Adrenal gland (tissue), 12 donors: ENCODE measurements around the gene HMG20B. TPM values are rescaled to one million over a fixed set of nuclear protein-coding genes. Genes with fewer than 3 reads are reported as not detected.

ENCODE experiments used
- DNase-seq, 7 donors: peaks; one replicate each; pipeline ENCODE4 v3.0.0-alpha.2; 2019 to 2020
- H3K27ac ChIP-seq, 5 donors: fragments of 200-600 bp; sonication (generic) in 4 of 5; 1 replicate in 3 of 5; 2 replicates in 2 of 5; pipeline versions ENCODE4 v1.5.1 to v1.8.0; 2016 to 2020; ENCODE audit warnings: mild to moderate bottlenecking in 1 of 5
- H3K27me3 ChIP-seq: fragments of 200-600 bp; 2 replicates; pipeline ENCODE4 v1.8.0; 2021
- H3K36me3 ChIP-seq, 2 donors: fragments of 200-600 bp; replicated peaks in 1 of 2; 1 replicate in 1 of 2; 2 replicates in 1 of 2; pipeline versions ENCODE4 v1.5.1 to v1.8.0; 2018 to 2022
- H3K4me1 ChIP-seq, 2 donors: fragments of 200-600 bp; replicated peaks in 1 of 2; 1 replicate in 1 of 2; 2 replicates in 1 of 2; pipeline versions ENCODE4 v1.5.1 to v1.8.0; 2018 to 2021
- H3K4me3 ChIP-seq, 4 donors: fragments of 200-600 bp; sonication (generic) in 3 of 4; one replicate each; pipeline ENCODE4 v1.5.1; 2016 to 2018
- H3K9me3 ChIP-seq, 3 donors: fragments of 200-600 bp; sonication (generic) in 1 of 3; replicated peaks in 1 of 3; 1 replicate in 2 of 3; 2 replicates in 1 of 3; pipeline versions ENCODE4 v1.5.1 to v1.8.0; 2016 to 2021
- POLR2A ChIP-seq, 2 donors: fragments of 450-650 bp; IDR thresholded peaks; one replicate each; pipeline ENCODE4 v1.6.1; 2017; ENCODE audit warnings: antibody characterized with exemption in 2 of 2, mild to moderate bottlenecking in 2 of 2, moderate library complexity in 1 of 2
- WGBS, 4 donors: extraction: QIAGEN DNeasy Blood & Tissue Kit in 2 of 4; methylation state at CpG; one replicate each; pipeline versions ENCODE4 v1.1.5 to v1.1.7; 2013 to 2017; 5-methylcytosine and 5-hydroxymethylcytosine counted together
- intact Hi-C, 2 donors: fragments of 100-400 bp; cut with DNase I; formaldehyde crosslinking; loops; one replicate each; pipeline versions ENCODE4 v1.14.1 to v1.15.0; 2022 to 2023
- polyA plus RNA-seq, 3 donors: library from polyadenylated mRNA; stranded (reverse); fragments of 200-250 nt in 2 of 3; fragments of 350-450 nt in 1 of 3; fragmentation: Illumina TruSeq in 1 of 3; extraction: RNeasy Lipid Tissue Mini Kit (QIAGEN cat#74804) in 1 of 3; gene quantifications; one replicate each; pipeline ENCODE4 v1.2.3, GENCODE V29; 2013 to 2014
- total RNA-seq, 9 donors: library from RNA; depleted of rRNA in 4 of 9; stranded (reverse); fragments of >200 nt in 4 of 9; fragments of 120-200 nt in 1 of 9; fragmentation: NEBNext Ultra II Directional in 1 of 9; extraction: Animal tissue kit (Norgen Biotek cat#: 25700) in 1 of 9; gene quantifications; one replicate each; pipeline versions ENCODE4 v1.1.0 to v1.2.4, GENCODE V29; 2013 to 2023
- TF ChIP-seq, protein P1 (sequence below), 6 experiments: fragments of 450-650 bp in 4 of 6; fragments of 200-600 bp in 2 of 6; sonication (generic) in 1 of 6; IDR thresholded peaks; 1 replicate in 5 of 6; 2 replicates in 1 of 6; pipeline versions ENCODE4 v1.5.1 to v1.8.0; 2016 to 2021; ENCODE audit warnings: antibody characterized with exemption in 6 of 6, mild to moderate bottlenecking in 2 of 6, moderate library complexity in 1 of 6
- donor health status: healthy with polysubstance abuse.
- donor health status: Bipolar disorder and iron deficiency.
- donor health status: DM: yes; HTN: yes; CAD: no.
- donor health status: DM: no; HTN: no; CAD: no.
- donor health status: DM: no; HTN: no; CAD: no.
- donor health status: DM: yes; HTN: yes; CAD: no.

HMG20B gene
- total and polyA plus RNA-seq, 12 donors: 18.1 to 178 (median 102) TPM

GRCh38 chr19:3608079-3608641 lies 35.4 kb downstream of the HMG20B start:
- intact Hi-C loops: no loop called here

GRCh38 chr19:3608750-3609322 lies 36.1 kb downstream of the HMG20B start:
- peak in 5 of 7 donors; percentile 34 to 76 (median 59) for DNase-seq
- TF ChIP-seq, protein P1, sequence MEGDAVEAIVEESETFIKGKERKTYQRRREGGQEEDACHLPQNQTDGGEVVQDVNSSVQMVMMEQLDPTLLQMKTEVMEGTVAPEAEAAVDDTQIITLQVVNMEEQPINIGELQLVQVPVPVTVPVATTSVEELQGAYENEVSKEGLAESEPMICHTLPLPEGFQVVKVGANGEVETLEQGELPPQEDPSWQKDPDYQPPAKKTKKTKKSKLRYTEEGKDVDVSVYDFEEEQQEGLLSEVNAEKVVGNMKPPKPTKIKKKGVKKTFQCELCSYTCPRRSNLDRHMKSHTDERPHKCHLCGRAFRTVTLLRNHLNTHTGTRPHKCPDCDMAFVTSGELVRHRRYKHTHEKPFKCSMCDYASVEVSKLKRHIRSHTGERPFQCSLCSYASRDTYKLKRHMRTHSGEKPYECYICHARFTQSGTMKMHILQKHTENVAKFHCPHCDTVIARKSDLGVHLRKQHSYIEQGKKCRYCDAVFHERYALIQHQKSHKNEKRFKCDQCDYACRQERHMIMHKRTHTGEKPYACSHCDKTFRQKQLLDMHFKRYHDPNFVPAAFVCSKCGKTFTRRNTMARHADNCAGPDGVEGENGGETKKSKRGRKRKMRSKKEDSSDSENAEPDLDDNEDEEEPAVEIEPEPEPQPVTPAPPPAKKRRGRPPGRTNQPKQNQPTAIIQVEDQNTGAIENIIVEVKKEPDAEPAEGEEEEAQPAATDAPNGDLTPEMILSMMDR (IDR thresholded peaks at IDR 0.05): no peak
- no peak for TF ChIP-seq POLR2A (IDR thresholded peaks at IDR 0.05)
- intact Hi-C loops: no loop called here
- 40 to 62% (median 47%) methylated on average over 8 to 21 of the region's 21 CpGs for WGBS, 4 donors
- Histone ChIP-seq H3K27ac (peak overlapping the region in 4 of 5 donors; percentile 74 to 94 (median 80)), H3K4me1 (peaks cover 31 to 51% of the 10 kb centered on the region in 2 donors), H3K36me3 (peaks cover 0 to 14% of the 10 kb centered on the region in 2 donors), H3K27me3 (no peaks in the 10 kb centered on the region), H3K4me3 (no peak overlapping the region), H3K9me3 (no peaks in the 10 kb centered on the region)

More at GRCh38 chr19:3608079-3608641, 35.4 kb downstream of the HMG20B start:
- Histone ChIP-seq H3K4me3 (peak overlapping the region in 1 of 4 donors; percentile 62), H3K9me3 (no peaks in the 10 kb centered on the region), H3K4me1 (peaks cover 37 to 52% of the 10 kb centered on the region in 2 donors), H3K36me3 (peaks cover 0 to 14% of the 10 kb centered on the region in 2 donors), H3K27ac (peak overlapping the region in 4 of 5 donors; percentile 74 to 94 (median 80)), H3K27me3 (no peaks in the 10 kb centered on the region)
- TF ChIP-seq POLR2A (IDR thresholded peaks at IDR 0.05): no peak
- TF ChIP-seq, protein P1 (IDR thresholded peaks at IDR 0.05): no peak
- DNase-seq: peak in 2 of 7 donors; percentile 20 to 43
- 18 to 25% (median 25%) methylated on average over 3 of the region's 3 CpGs for WGBS, 4 donors

DNA sequence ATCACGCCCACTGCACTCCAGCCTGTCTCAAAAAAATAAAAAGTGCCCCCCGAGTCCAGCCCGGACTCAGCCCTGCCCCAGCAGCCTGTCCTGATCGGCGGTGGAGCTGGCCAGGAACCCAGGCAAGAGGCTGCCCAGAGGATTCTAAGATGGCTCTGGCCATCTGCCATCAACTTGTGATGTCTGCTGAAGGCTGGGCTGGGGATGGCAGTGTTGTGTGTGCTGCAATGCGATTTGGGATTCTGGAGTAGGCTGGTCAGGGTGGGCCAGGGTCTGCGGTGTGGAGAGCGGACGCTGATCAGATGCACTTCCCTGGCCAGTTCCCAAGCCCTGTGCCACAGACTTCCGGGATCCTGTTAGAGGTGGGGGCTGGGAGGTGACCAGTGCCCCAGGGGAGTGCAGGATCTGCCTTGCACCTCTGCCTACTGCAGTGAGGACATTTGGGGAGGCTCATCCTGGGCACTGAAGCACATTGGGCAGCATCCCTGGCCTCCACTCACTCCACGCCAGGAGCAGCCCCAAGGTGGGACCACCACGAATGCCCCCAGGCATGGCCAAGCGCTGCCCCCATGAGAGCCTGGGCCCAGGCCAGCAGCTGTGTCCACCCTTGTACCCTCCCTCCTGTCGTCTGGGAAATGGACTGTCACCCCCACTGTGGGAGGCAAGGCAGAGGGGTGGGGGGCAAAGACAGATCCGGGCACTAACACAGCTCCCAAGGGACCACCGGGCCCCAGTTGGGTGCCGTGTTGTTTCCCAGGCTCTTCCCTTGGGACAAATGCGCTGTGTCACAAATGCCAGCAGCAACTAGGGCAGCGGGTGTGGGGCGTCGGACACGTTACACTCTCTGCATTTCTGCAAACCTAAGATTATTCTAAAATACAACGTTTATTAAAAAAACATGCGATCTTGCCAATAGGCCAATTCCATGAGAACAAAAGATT lies 37.3 kb downstream of the HMG20B start:
- WGBS, 4 donors: 71 to 78% (median 73%) methylated on average over 17 to 24 of the region's 24 CpGs
- intact Hi-C loops: loop anchor here in 1 of 2 donors (5.0 kb wide), 1 partner anchor 63 kb away; no protein-coding TSS in a partner anchor
- DNase-seq: peak in 3 of 7 donors; percentile 23 to 57 (median 26)
- H3K27ac ChIP-seq: peak overlapping the region in 3 of 5 donors; percentile 52 to 94 (median 78)
- no peaks in the 10 kb centered on the region for H3K27me3 ChIP-seq
- H3K36me3 ChIP-seq: peaks cover 0 to 14% of the 10 kb centered on the region in 2 donors
- H3K4me3 ChIP-seq: no peak overlapping the region
- H3K4me1 ChIP-seq: peaks cover 26 to 47% of the 10 kb centered on the region in 2 donors
- no peaks in the 10 kb centered on the region for H3K9me3 ChIP-seq
- TF ChIP-seq, protein P1 (IDR thresholded peaks at IDR 0.05): no peak
- no peak for TF ChIP-seq POLR2A (IDR thresholded peaks at IDR 0.05)
